HG03196 (cell line): ENCODE data around the gene GINM1.

Experiments
- ATAC-seq: cut with Tn5 transposase; IDR thresholded peaks from one replicate; pipeline ENCODE4 v1.9.1; 2021; ENCODE audit not compliant: unreplicated experiment

GINM1 gene

DNA sequence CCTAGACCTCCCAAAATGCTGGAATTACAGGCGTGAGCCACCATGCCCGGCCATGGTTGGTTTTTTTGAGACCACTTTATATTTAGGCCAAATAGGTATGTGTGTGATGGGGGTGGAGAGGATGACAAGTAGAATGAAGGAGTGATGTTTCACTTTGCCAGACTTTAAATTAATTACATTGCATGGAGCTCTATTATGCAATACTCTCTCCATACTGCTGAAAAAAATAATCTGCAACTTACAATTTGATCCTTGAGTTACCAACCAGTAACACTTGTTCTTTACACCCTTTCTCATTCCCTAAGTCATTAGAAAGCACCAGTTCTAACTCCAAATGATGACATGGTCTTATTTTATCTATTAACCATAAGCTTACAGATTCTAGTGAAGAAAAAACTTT is 26.8 kb downstream of the GINM1 start:
- ATAC-seq = no peak

DNA sequence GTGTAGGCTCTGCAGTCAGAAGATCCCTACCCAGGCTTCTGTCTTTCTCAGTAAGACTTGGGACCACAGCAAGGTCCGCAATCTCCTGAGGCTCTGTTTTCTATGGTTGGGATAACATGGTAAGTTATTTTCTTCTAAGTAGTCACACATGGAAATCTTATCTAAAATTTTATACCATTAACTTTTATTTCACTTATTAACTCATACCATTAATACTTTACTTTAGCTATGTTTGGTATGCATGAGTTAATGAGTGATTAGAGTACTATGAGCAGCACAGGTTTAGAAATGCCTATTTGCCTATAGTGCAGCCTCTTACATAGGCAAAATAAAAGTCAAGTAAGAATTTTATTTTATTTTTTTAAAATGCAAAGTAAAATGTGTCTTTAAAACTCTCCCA is 27.2 kb downstream of the GINM1 start:
- no peak for ATAC-seq

DNA sequence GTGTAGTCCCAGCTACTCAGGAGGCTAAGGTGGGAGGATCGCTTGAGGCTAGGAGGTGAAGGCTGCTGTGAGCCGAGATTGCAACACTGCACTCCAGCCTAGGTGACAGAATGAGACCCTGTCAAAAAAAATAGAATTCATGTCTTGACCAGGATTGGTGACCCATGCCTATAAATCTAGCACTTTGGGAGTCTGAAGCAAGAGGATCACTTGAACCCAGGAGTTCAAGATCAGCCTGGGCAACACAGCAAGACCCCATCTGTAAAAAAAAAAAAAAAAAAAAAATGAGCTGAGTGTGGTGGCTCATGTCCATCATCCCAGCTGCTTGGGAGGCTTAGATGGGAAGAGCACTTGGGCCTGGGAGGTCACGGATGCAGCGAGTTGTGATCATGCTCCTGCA is 34.3 kb downstream of the GINM1 start:
- ATAC-seq = no peak

DNA sequence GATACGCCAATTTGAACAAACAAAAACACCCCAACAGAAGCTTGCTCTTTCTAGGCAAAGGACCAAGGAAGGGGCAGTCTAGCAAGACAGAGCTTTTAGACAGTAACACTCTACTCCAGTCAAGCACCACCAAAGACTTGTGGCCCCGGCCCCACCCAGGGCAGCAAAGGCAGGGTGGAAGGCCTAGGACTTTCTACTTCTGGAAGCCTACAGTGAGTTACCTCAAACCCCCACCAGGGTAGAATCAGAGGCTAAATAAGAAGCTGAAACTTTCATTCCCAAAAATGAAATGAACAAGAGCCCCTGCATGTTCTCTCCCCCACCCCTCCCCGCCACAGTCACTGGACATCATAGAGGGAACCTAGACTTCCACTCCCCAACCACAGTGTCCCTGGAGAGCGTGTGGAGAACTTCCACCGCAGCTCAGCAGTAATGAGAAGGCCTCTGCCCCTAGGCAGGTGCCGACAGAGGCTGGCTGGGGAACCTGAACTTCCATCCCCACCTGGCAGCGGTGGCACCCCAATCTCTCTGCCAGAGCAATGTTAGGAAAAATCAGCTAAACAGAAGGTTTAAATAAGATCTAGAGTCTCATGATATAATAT is 42.3 kb downstream of the GINM1 start:
- ATAC-seq = peak; percentile 51

DNA sequence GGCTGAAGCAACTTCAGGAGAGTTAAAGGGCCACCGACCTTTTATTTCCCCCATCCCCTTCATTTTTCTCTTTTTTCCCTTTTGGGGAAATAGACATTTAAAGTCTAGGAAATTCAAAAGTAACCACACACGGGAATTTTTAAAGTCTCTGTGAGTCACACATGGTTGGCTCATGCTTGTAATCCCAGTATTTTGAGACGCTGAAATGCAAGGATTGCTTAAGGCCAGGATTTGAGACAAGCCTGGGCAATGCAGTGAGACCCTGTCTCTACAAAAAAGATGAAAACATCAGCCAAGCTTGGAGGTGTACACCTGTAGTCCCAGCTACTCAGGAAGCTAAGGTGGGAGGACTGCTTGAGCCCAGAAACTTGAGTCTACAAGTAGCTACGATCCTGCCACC is 48.2 kb downstream of the GINM1 start:
- no peak for ATAC-seq

DNA sequence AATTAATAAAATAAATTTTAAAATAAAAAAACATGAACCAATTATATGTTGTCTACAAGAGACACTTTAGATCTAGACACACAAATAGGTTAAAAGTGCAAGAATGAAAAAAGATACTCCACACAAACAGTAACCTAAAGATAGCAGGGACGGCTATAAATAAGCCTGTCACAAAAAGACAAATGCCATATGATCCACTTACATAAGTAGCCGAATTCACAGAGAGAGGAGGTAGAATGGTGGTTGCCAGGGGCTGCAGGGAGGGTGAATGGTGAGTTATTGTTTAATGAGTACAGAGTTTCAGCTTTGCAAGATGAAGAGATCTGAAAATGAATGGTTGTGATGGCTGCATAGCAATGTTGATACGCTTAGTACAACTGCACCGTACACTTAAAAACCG is 49.6 kb downstream of the GINM1 start:
- ATAC-seq = no peak

DNA sequence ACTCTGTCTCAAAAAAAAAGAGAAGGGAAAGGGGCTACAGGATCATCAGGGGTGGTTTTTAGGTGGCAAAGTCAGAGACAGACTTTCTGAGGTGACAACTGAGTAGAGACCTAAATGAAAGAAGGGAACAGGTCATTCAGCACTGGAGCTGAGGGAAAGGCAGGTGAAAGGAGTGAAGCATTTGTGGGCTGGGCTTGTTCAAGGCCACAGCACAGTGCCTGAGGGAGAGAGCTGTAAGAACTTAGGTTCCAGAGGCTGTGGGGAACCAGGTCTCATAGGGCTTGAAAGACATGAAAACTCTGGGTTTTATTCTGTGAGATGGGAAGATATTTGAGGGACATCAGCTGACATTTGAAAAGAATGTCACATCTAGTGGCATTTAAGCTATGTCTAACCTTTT is 61.5 kb downstream of the GINM1 start:
- no peak for ATAC-seq

DNA sequence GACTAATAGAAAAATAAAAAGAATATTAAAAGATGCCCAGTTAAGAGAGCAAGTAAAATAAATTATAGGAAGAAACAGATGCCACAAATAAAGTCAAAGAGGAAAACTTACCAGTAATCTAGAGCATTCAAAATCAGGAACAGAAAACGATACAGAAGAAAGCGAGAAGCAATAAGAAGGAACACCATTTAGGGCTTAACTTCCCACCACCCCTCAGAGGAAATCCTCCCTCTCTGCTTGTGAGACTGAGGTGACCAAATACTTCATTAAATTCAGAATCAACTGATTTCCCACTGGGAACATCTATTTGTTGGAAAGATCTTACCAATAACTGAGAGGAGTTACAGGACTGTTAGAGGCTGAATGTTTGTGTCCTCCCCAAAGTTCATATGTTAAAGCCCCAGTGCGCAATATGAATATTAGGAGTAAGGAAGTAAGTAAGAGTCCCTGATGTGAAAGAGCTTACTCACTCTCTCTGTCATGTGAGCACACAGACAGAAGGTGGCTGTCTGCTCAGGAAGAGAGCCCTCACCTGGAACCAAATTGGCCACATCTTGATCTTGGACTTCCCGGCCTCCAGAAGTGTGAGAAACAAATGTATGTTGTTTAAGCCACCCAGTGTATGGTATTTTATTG is 62.8 kb downstream of the GINM1 start:
- ATAC-seq = peak; percentile 78

DNA sequence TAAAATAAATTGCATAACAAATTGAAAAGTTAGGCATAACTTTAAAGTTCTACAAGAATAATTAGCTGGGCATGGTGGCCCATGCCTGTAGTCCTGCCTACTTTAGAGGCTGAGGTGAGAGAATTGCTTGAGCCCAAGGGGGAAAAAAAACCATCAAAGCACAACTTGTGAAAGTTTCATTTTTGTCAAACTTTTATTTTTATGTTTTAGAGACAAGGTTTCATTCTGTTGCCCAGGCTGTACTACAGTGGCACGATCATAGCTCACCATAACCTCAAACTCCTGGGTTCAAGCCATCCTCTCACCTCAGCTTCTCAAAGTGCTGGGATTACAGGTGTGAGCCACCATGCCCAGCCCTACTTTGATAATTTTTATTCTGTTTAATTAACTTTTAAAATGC is 68.1 kb downstream of the GINM1 start:
- no peak for ATAC-seq

DNA sequence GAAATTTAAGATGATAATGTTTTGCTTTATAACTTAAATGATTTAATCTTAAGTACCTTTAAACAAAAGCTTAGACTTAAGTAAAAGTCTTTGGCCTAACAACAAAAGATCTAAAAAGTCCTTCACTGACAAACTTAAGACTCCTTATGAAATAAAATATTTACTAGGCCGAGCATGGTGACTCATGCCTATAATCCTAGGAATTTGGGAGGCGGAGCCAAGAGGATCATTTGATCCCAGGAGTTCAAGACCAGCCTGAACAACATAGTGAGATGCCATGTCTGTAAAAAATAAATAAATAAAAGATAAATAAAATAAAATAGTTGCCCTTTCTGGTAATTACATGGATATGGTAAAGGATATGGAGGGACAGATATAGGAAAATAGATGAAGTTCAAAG is 69.9 kb downstream of the GINM1 start:
- no peak for ATAC-seq
